ENCODE measurements around the gene ABCA9.
"Not testable (repeated sequence)": the region's sequence is repeated elsewhere in the genome, so short reads cannot be mapped to it uniquely, and the experiment has no call there.

ABCA9 gene

DNA sequence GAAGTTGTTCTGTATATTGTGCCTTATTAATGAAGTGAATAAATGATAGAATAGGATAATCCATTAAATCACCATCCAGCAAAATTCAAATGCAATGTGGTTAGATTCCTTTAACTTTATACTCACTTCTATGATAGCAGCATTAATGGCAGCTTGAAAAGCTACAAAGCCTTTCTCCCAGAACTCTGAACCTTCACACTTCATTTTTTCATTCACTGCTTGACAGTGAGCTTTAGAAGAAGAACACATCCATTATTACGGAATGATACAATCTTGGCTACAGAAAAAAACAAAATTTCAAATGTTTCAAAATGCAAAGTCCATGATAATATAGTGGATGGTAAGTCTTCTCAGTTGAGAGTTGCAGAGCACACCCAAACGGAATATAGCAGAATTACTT, 16.4 kb downstream of the ABCA9 start:
- no peak for DNase-seq (ENCODE audit: low read depth in 1 of 2, low spot score in 1 of 2)

DNA sequence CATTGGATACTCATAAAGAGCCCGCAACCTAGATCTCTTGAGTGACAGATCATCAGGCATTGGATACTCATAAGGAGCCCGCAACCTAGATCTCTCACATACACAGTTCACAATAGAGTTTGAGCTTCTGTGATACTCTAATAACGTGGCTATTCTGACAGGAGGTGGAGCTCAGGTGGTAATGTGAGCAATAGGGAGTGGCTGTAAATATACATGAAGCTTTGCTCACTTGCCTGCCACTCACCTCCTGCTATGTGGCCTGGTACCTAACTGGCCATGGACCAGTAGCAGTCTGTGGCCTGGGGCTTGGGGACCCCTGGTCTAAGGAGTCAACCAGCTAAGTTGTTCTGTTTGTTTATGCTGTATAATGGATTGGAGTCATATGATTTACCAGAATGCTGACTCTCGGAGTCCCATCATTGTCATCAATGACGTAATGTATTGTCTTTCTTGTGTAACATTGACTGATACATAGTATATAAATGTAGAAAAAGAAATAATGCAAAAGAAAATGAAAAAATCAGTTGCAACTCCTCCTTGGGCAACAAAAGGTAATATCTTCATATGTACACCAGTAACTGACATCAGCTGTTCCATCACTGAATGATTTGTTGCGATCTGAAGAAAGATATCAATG, 17.5 kb downstream of the ABCA9 start:
- DNase-seq (ENCODE audit: low read depth in 1 of 2, low spot score in 1 of 2): no peak

DNA sequence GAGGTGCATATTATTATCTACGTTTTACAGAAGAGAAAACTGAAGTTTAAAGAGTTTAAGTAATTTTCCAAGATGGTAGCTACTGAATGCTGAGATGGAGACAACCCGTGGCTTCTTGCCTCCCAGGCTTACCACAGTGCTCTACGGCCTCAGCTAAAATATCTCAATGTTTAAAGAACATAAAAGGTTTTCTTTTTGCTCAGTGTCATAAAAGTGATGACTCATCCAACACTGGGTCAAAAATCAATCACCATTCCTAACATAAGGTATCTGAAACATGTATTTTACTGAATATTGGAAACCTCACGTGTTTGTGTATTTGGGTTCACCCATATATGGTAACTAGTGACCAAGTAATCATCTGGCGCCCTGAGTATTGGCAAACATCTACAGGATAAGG, 18.4 kb downstream of the ABCA9 start:
- no peak for DNase-seq (ENCODE audit: low read depth in 1 of 2, low spot score in 1 of 2)

DNA sequence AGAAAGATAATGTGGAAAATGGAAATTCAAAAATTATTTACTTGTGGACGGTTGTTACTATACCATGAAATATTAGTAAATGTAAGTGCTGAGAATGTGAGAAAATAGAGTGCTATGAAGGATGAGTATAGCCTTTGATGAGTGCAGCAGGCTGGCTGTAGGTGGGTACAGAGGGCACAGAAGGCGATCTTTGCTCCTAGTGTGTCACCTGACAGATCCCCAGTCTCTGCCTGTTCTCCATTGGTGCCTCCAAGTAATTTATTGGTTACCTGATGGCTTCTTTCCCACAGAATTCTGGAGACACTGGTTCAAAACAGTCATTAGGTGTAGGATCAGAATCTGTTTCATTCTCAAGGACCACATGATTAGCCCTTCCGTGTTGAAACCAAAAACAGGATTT, 28.9 kb downstream of the ABCA9 start:
- DNase-seq (ENCODE audit: low read depth in 1 of 2, low spot score in 1 of 2): no peak

DNA sequence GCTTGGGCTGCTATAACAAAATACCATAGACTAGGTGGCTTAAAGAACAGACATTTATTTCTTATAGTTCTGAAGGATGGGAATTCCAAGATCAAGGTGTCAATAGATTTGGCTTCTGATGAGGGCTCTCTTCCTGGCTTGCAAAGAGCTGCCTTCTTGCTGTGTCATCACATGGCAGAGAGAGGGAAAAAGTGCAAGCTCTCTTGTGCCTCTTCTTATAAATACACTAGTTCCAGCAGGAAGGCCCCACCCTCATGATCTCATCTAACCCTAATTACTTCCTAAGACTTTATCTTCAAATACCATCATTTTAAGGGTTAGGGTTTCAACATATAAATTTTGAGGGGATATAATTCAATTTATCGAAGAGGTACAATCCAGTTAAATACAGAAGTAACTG, 30.6 kb downstream of the ABCA9 start:
- no peak for DNase-seq (ENCODE audit: low read depth in 1 of 2, low spot score in 1 of 2)

DNA sequence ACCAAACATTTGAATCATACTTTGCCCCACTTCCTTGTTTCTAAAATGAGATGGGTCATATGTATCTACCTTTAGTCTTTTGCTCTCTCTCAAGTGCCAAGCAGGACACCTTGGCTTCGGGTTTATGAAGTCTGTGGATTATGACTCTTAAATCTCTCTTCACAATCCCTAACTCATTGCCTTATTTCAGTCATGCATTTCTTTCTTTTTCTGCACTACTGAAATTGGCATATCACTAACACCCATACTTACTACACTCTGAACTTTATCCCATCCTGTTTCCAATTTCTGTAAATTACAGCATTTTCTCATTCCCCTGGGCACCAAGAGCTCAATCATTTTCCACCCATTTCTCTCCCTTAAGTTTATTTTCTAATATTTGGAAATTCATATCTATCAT, 42.0 kb downstream of the ABCA9 start:
- no peak for DNase-seq (ENCODE audit: low read depth in 1 of 2, low spot score in 1 of 2)

DNA sequence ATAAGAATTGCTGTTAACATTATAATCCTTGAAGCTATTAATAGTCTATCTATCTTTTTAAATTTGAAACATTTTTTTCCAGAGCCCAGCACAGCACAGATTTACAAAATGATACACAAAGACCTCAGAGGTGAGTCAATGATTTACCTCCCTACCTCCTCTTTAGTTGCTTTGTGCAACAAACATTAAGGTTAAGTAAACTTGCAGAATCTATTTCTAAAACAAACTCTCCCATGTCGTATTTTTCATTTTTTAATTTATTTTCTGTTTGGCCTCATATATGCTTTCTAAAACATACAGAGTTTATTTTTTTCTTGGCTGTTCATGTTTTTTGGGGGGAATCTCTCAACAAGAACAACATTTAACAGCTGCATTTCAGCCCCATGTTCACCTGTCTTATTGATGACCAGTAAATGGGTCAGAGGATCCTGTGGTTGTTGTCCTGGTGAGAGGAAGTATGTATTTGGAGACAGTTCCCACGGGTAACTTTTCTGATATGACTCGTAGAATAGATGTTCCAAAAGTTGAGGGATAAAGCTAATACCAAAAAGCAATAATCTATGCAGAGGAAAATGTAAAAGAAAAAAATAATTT, 42.6 kb downstream of the ABCA9 start:
- DNase-seq (ENCODE audit: low read depth in 1 of 2, low spot score in 1 of 2): no peak

DNA sequence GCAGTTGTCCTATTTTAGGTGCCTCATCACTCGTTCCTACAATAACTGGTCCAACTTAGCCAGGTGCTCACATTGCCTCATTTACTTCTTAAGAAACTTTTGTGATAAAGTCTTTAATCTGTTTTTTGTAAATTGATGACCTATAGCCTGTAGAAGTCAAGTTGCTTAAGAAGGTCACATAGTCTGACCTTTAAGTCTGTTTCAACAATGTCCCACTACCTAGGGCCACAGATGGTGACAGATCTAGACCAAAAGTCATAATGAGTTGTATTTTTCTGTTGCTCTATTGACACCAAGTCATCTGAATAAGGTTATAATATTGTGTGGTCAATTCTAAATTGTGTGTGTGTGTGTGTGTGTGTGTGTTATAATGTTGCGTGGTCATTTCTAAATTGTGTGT, 45.1 kb downstream of the ABCA9 start:
- DNase-seq (ENCODE audit: low read depth in 1 of 2, low spot score in 1 of 2): no peak

DNA sequence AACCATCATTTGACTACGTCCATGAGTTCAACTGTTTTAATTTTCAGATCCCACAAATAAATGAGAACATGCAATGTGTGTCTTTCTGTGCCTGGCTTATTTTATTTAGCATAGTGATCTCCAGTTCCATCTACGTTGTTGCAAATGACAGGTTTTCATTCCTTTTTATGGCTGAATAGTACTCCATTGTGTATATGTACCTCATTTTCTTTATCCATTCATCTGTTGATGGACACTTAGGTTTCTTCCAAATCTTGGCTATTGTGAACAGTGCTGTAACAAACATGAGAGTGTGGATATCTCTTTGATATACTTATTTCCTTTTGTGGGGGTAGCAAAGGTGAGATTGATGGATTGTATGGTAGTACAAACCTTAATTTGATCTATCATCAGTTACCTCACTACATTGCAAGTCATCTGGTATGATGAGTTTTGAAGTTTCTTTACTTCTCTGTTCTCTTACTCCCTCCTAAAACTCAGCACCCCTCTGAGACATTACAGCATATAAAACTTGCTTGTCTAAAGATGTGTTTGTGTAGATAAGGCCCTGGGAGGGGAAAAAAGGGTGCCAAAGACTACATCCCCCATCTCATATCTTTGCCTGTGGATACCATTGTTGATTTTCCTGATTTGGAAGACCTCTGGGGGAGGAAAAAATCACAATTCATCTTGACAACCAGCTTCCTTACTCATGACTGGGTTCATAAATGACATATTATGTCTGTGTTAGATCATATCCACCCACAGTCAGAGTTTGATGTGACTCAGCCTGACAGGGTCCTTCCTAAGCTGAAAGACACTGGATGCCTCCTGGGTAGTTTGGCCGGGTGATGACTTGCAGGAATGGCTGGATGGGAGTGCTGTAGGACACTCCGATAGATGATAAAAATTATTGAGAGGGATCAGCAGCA, 47.6 kb downstream of the ABCA9 start:
- no peak for DNase-seq (ENCODE audit: low read depth in 1 of 2, low spot score in 1 of 2)

DNA sequence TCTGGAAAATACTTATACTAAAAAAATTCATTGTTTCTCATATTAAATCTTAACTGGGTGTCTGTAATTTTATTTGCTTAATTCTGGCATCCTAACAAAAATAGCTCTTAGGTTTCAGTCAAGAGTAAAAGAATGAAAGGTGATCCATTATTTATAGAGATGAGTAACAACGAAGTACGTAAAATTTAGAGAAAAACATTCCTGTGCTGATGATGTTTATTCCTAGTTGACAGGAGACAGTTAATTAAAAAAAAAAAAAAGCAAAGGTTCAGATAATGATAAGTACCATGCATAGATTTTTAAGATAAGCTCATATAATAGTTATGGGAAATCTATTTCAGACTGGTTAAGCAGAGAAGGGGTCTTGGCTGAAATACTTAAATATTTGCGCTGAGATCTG, 50.8 kb downstream of the ABCA9 start:
- no peak for DNase-seq (ENCODE audit: low read depth in 1 of 2, low spot score in 1 of 2)

DNA sequence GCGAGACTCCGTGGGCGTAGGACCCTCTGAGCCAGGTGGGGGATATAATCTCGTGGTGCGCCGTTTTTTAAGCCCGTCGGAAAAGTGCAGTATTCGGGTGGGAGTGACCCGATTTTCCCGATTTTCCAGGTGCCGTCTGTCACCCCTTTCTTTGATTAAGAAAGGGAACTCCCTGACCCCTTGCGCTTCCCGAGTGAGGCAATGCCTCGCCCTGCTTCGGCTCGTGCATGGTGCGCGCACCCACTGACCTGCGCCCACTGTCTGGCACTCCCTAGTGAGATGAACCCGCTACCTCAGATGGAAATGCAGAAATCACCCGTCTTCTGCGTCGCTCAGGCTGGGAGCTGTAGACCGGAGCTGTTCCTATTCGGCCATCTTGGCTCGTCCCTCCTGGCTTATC, 56.0 kb downstream of the ABCA9 start:
- not testable (repeated sequence) for DNase-seq (ENCODE audit: low read depth in 1 of 2, low spot score in 1 of 2)

DNA sequence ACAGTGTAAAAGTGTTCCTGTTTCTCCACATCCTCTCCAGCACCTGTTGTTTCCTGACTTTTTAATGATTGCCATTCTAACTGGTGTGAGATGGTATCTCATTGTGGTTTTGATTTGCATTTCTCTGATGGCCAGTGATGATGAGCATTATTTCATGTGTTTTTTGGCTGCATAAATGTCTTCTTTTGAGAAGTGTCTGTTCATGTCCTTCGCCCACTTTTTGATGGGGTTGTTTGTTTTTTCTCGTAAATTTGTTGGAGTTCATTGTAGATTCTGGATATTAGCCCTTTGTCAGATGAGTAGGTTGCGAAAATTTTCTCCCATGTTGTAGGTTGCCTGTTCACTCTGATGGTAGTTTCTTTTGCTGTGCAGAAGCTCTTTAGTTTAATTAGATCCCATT, 61.0 kb downstream of the ABCA9 start:
- not testable (repeated sequence) for DNase-seq (ENCODE audit: low read depth in 1 of 2, low spot score in 1 of 2)

DNA sequence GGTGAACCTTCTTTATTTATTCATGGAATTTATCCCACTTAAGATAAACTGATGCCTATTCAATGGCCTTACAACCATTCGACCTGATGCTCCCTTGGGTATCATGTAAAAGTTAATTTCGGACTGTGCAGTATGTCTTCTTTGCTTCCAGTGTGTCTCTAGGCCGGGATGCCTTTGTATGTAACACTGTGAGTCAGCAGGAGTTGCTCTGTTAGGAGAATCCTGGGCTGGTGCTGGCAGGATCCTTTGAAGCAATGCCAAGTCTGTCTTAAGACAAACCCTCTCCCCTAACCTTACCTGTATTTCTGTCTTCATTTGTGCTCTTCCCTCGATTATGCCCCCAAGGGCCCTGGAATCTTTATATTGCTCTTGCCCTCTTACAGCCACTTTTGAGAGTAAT, 67.6 kb downstream of the ABCA9 start:
- DNase-seq (ENCODE audit: low read depth in 1 of 2, low spot score in 1 of 2): no peak

DNA sequence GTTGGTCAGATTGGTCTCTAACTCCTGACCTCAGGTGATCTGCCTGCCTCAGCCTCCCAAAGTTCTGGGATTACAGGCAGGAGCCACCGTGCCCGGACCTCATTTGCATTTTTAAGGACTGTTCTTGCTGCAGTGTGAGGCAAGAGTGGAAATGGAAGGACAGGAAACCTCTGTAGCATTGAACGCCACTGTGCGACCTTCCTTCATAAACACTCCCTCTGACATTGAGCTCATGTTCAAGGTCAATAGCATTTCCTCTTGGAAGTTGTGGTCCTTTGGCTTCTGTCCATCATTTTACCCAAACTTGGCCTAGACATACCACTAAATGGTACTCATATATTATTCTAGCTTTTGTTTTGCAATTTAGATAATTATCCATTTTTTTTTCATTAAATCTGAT, 72.8 kb downstream of the ABCA9 start:
- DNase-seq (ENCODE audit: low read depth in 1 of 2, low spot score in 1 of 2): no peak

DNA sequence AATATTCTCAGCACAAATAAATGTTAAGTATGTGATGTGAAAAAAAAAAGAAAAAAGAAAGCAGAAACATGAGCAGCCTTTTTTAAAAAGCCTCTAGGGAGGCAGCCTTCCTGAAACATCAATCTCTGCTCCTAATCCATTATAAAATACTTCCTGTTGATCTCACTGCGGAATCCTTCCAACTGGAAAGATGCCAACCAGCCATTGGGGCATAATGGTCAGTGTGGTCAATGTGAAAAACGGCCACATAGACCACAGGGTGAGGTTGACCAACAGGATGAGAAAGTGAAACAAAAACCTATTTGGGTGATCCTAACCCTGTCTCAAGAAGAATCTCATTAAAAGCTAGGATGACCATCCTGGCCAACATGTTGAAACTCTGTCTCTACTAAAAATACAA, 79.4 kb downstream of the ABCA9 start:
- DNase-seq (ENCODE audit: low read depth in 1 of 2, low spot score in 1 of 2): no peak

DNA sequence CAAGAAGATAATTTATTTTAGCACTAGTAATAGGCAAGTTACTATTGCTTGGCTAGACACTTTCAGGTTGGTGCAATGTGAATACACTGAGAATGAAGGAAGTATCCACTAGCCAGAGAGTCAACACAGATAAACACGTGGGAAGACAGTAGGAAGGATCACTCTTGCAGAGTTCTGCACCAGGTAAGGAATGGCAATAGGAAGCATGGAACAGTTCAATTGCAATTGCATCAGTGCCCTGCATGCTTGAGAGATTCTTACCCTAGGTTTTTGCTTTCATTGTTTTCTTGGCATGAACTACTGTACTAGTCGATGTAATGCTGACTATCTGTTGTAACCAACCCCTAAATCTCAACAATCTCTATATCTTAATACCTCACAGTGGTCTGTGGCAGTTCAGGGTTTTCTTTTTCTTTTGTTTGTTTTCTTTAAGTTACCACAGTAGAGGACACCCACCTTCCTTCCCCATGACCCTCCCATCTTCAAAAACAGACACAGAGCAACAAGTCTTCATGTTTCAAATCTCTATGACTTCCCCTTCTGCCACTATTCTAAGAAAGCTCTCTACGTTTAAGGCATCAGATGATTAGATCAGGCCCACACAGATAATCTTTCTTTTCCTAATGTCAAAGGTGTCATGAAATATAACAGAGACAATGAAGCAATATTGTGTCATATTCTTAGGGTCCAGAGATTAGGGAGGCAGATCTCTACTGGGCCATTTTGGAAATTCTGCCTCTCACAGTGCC, 87.5 kb downstream of the ABCA9 start:
- DNase-seq (ENCODE audit: low read depth in 1 of 2, low spot score in 1 of 2): no peak

DNA sequence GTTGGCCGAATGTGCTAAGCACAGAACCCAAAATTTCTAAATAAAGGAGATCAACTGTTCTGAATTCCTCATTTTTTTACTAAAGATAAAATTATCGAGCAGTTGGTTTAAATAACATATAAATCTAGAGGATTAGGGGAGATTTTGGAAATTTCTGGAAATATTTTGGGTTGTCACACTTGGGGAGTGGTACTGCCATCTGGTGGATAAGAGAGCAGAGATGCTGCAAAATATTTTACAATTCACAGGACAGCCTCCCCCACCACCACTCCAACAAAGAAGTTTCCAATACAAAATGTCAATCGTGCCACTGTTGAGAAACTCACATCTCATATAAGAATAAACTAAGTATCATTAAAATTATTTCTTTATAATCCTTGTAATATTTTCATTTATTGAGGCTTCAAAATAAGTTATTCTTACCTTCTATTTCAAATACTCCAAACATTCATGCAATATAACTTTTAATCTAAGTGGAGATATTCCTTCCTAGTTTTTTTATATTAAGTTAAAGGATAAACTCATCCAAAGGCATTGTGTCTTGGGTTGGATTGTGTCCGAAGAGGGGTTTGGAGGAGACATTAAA, 88.5 kb downstream of the ABCA9 start:
- DNase-seq (ENCODE audit: low read depth in 1 of 2, low spot score in 1 of 2): no peak

DNA sequence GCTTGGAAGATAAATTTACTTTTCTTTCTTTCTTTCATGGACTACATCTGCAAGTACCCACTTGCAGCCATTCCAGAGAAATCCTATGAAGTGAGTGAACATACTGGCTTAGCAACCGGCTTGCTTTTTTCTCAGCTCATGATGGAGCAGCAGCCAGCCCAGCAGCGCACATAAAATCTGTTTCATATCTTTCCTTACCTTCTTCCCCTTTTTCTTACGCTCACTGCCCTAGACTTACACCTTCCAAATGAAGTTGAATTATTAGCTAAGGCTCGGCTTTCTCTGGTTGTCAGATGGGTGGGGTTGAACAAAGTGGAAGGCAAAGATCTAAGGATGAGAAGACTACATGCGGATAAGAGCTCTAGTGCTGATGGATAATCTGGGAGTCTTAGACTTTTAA, 91.6 kb downstream of the ABCA9 start:
- DNase-seq (ENCODE audit: low read depth in 1 of 2, low spot score in 1 of 2): no peak

DNA sequence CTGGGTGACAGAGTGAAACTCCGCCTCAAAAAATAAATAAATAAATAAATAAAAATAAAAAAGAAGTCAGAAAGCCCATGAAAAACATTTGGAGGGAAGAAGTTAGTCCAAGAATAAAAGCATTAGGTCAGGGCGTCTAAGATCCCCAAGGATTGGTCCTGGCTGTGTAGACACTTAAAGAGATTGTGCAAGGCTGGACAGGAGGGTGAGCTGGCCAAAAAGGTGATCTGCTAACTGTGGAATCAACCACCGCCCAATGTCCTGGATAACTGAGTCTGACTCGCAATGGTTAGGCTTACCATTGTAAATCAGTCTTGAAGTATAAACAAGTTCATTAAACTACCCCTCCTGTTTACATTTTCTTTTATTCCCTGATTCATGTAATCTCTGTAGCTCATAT, 96.8 kb downstream of the ABCA9 start:
- no peak for DNase-seq (ENCODE audit: low read depth in 1 of 2, low spot score in 1 of 2)

DNA sequence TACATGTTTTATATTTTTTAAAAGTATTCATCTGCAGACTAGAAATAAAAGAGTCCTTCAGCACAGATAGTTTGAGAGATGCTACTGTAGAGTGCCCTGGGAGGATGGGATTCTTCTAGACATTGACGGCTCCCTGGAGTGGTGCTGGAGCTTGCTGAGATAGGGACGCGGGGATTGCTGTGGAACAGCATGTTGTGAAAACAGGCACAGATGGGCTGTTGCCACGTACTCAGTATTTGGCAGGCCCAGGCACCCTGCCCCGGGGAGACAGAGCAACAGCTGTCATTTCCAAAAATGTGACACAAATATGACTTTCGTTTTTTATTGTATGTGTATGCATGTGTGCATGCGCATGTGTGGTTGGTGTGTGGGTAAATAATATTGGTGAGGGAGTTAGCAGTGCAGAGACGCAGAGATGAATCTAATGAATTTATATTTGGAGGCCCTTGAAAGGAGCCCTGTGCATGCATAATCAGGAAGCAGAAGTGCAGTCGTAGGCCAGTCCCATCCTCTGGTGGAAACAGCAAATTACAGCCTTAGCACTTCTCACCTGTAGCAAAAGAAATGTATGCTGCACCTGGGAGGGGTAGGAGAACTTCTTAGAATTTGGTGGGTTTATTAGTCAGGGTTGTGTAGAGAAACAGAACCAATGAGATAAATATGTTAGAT, 99.4 kb downstream of the ABCA9 start:
- DNase-seq (ENCODE audit: low read depth in 1 of 2, low spot score in 1 of 2): no peak

DNA sequence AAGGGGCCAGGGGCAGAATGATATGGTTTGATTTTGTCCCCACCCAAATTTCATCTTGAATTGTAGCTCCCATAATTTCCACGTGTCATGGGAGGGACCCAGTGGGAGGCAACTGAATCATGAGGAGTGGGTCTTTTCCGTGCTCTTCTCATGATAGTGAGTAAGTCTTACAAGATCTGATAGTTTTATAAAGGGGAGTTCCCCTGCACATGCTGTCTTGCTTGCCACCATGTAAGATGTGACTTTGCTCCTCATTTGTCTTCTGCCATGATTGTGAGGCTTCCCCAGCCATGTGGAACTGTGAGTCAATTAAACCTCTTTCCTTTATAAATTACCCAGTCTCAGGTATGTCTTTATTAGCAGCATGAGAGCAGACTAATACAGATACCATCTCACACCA, 101.6 kb downstream of the ABCA9 start:
- DNase-seq (ENCODE audit: low read depth in 1 of 2, low spot score in 1 of 2): not testable (repeated sequence)
